Measurements from ENCODE around the gene STAT4.

DNA sequence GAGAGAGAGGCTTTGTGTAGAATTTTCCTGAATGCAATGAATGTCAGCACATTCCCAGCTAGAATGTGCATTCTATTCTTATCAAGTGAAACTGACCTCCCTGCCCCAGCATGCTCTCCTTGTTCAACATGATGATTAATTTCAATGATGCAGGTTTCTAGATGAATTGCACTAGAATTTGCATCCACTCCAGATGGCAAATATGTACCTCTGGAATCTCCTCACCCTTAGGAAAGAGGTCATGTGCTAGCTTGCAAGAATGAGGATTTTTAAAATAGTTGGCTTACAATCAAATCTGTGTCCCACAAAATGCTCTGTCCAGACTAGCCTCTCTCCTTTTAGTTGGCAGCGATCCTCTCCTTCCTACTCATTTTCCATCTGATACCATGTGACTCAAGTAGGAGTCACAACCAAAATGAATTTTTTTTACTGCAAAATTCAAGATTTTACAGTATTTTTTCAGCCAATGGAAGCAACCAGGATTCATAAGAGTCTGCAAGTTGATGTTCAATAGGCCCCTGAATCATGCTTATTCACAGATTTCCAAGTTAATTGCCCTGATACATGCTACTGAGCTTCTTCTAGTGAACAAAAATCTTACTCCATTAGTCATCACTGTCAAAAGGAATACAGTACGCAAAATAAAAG lies 21.0 kb upstream of the STAT4 start:
- TF ChIP-seq GABPA (IDR thresholded peaks at IDR 0.05 in 1 of 2, conservative IDR thresholded peaks at IDR 0.05 in 1 of 2) = no peak
- peak in 1 of 2 donors; percentile 7 for TF ChIP-seq RAD21 (IDR thresholded peaks at IDR 0.05)

Data from liver (tissue), 2 donors.